ENCODE measurements around the gene FBXL15. TPM values are rescaled to one million over a fixed set of nuclear protein-coding genes. Genes with fewer than 3 reads are reported as not detected.

The FBXL15 gene
- total and polyA plus RNA-seq, 9 of the 15 experiments (the other 6 are each of a cell fraction or from before 2014, with no cell fraction given) = 0.08 to 25.9 (median 3.5) TPM

DNA sequence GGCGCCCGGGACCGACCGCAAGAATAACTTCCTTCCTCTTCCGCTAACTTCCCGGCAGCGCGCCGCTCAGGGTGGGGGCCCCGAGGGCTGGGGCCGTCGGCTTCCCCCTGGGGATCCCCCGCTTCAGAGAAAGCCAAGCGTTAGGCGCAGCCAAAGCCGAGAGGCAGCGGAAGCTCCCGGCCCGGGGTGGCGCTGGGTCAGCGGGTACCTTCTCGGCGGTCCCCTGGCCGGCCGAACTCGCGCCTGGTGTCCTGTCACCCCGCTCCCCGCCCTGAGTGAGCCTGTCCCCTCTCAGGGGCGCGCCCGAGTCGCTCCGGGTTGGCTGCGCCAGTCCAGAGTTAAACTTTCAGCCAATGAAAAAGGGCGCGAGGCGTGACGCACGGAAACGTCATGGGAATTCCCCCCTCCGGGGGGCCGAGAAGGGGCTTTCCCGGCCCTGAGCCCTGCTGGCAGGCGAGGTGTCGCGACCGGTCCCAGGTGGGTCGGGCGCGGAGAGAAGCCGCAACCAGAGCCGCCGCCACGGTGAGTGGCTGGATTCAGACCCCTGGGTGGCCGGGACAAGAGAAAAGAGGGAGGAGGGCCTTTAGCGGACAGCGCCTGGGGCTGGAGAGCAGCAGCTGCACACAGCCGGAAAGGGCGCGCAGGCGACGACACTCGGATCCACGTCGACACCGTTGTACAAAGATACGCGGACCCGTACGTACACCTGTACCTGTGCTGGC is 26.4 kb upstream of the FBXL15 start (continued):
- TF ChIP-seq TRIM28 (IDR thresholded peaks at IDR 0.05) (no peak), ZNF133 (CRISPR knock-in tag; IDR thresholded peaks at IDR 0.05) (no peak), NR2C1 (IDR thresholded peaks at IDR 0.05) (no peak), NR2C1 (tag; IDR thresholded peaks at IDR 0.05) (no peak), SRSF3 (IDR thresholded peaks at IDR 0.05; ENCODE audit: insufficient read depth, low read length) (no peak)
- TF ChIP-seq, protein P1, sequence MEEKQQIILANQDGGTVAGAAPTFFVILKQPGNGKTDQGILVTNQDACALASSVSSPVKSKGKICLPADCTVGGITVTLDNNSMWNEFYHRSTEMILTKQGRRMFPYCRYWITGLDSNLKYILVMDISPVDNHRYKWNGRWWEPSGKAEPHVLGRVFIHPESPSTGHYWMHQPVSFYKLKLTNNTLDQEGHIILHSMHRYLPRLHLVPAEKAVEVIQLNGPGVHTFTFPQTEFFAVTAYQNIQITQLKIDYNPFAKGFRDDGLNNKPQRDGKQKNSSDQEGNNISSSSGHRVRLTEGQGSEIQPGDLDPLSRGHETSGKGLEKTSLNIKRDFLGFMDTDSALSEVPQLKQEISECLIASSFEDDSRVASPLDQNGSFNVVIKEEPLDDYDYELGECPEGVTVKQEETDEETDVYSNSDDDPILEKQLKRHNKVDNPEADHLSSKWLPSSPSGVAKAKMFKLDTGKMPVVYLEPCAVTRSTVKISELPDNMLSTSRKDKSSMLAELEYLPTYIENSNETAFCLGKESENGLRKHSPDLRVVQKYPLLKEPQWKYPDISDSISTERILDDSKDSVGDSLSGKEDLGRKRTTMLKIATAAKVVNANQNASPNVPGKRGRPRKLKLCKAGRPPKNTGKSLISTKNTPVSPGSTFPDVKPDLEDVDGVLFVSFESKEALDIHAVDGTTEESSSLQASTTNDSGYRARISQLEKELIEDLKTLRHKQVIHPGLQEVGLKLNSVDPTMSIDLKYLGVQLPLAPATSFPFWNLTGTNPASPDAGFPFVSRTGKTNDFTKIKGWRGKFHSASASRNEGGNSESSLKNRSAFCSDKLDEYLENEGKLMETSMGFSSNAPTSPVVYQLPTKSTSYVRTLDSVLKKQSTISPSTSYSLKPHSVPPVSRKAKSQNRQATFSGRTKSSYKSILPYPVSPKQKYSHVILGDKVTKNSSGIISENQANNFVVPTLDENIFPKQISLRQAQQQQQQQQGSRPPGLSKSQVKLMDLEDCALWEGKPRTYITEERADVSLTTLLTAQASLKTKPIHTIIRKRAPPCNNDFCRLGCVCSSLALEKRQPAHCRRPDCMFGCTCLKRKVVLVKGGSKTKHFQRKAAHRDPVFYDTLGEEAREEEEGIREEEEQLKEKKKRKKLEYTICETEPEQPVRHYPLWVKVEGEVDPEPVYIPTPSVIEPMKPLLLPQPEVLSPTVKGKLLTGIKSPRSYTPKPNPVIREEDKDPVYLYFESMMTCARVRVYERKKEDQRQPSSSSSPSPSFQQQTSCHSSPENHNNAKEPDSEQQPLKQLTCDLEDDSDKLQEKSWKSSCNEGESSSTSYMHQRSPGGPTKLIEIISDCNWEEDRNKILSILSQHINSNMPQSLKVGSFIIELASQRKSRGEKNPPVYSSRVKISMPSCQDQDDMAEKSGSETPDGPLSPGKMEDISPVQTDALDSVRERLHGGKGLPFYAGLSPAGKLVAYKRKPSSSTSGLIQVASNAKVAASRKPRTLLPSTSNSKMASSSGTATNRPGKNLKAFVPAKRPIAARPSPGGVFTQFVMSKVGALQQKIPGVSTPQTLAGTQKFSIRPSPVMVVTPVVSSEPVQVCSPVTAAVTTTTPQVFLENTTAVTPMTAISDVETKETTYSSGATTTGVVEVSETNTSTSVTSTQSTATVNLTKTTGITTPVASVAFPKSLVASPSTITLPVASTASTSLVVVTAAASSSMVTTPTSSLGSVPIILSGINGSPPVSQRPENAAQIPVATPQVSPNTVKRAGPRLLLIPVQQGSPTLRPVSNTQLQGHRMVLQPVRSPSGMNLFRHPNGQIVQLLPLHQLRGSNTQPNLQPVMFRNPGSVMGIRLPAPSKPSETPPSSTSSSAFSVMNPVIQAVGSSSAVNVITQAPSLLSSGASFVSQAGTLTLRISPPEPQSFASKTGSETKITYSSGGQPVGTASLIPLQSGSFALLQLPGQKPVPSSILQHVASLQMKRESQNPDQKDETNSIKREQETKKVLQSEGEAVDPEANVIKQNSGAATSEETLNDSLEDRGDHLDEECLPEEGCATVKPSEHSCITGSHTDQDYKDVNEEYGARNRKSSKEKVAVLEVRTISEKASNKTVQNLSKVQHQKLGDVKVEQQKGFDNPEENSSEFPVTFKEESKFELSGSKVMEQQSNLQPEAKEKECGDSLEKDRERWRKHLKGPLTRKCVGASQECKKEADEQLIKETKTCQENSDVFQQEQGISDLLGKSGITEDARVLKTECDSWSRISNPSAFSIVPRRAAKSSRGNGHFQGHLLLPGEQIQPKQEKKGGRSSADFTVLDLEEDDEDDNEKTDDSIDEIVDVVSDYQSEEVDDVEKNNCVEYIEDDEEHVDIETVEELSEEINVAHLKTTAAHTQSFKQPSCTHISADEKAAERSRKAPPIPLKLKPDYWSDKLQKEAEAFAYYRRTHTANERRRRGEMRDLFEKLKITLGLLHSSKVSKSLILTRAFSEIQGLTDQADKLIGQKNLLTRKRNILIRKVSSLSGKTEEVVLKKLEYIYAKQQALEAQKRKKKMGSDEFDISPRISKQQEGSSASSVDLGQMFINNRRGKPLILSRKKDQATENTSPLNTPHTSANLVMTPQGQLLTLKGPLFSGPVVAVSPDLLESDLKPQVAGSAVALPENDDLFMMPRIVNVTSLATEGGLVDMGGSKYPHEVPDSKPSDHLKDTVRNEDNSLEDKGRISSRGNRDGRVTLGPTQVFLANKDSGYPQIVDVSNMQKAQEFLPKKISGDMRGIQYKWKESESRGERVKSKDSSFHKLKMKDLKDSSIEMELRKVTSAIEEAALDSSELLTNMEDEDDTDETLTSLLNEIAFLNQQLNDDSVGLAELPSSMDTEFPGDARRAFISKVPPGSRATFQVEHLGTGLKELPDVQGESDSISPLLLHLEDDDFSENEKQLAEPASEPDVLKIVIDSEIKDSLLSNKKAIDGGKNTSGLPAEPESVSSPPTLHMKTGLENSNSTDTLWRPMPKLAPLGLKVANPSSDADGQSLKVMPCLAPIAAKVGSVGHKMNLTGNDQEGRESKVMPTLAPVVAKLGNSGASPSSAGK (IDR thresholded peaks at IDR 0.05) = peak; percentile 60
